Measurements from ENCODE around the gene CCDC71L. TPM values are rescaled to one million over a fixed set of nuclear protein-coding genes. Genes with fewer than 3 reads are reported as not detected.

CCDC71L gene
- polyA plus RNA-seq, 1 donor from 2014 or later = 38.3 TPM

GRCh38 chr7:106646256-106646655 lies 14.7 kb downstream of the CCDC71L start:
- Histone ChIP-seq H4K20me1 (ENCODE audit: insufficient read depth) (no peaks in the 10 kb centered on the region), H3K4me3 (ENCODE audit: low read length) (no peak overlapping the region)
- no peak for TF ChIP-seq POLR2AphosphoS5 (IDR thresholded peaks at IDR 0.05)
- no peak for TF ChIP-seq EZH2 (IDR thresholded peaks at IDR 0.05; ENCODE audit: borderline replicate concordance, insufficient read depth, low read length, poor library complexity, severe bottlenecking)
- TF ChIP-seq, protein P1, sequence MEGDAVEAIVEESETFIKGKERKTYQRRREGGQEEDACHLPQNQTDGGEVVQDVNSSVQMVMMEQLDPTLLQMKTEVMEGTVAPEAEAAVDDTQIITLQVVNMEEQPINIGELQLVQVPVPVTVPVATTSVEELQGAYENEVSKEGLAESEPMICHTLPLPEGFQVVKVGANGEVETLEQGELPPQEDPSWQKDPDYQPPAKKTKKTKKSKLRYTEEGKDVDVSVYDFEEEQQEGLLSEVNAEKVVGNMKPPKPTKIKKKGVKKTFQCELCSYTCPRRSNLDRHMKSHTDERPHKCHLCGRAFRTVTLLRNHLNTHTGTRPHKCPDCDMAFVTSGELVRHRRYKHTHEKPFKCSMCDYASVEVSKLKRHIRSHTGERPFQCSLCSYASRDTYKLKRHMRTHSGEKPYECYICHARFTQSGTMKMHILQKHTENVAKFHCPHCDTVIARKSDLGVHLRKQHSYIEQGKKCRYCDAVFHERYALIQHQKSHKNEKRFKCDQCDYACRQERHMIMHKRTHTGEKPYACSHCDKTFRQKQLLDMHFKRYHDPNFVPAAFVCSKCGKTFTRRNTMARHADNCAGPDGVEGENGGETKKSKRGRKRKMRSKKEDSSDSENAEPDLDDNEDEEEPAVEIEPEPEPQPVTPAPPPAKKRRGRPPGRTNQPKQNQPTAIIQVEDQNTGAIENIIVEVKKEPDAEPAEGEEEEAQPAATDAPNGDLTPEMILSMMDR (IDR thresholded peaks at IDR 0.05; ENCODE audit: poor library complexity, severe bottlenecking) = no peak
- TF ChIP-seq RAD21 (conservative IDR thresholded peaks at IDR 0.05) = no peak
- TF ChIP-seq, protein P2, sequence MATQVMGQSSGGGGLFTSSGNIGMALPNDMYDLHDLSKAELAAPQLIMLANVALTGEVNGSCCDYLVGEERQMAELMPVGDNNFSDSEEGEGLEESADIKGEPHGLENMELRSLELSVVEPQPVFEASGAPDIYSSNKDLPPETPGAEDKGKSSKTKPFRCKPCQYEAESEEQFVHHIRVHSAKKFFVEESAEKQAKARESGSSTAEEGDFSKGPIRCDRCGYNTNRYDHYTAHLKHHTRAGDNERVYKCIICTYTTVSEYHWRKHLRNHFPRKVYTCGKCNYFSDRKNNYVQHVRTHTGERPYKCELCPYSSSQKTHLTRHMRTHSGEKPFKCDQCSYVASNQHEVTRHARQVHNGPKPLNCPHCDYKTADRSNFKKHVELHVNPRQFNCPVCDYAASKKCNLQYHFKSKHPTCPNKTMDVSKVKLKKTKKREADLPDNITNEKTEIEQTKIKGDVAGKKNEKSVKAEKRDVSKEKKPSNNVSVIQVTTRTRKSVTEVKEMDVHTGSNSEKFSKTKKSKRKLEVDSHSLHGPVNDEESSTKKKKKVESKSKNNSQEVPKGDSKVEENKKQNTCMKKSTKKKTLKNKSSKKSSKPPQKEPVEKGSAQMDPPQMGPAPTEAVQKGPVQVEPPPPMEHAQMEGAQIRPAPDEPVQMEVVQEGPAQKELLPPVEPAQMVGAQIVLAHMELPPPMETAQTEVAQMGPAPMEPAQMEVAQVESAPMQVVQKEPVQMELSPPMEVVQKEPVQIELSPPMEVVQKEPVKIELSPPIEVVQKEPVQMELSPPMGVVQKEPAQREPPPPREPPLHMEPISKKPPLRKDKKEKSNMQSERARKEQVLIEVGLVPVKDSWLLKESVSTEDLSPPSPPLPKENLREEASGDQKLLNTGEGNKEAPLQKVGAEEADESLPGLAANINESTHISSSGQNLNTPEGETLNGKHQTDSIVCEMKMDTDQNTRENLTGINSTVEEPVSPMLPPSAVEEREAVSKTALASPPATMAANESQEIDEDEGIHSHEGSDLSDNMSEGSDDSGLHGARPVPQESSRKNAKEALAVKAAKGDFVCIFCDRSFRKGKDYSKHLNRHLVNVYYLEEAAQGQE (IDR thresholded peaks at IDR 0.05; ENCODE audit: borderline replicate concordance) = no peak
- TF ChIP-seq SMC3 (conservative IDR thresholded peaks at IDR 0.05; ENCODE audit: poor library complexity) = no peak
- no peak for TF ChIP-seq EP300 (conservative IDR thresholded peaks at IDR 0.05; ENCODE audit: poor library complexity, severe bottlenecking)
- TF ChIP-seq MXI1 (conservative IDR thresholded peaks at IDR 0.05; ENCODE audit: poor library complexity, severe bottlenecking) = no peak
- TF ChIP-seq TAF1 (IDR thresholded peaks at IDR 0.05; ENCODE audit: low read depth) = no peak

DNA sequence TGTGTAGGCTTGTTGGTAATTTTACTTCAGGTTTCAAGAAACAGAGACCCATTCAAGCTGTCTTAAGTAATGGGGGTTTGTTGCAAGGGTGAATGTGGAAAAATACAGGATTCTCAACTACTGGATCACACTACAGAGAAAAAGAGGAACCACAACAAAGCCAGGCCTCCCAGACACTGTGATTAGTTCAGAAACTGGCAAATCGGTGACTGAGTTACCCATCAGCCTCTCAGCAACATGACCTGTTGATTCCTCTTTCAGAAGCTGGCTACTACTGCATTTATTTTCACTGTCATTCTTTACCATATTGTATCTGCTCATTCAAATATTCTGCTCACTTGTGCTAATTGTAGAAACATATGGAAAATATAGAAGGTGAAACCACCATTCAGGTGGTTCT lies 16.0 kb downstream of the CCDC71L start:
- H4K20me1 ChIP-seq (ENCODE audit: insufficient read depth) = no peaks in the 10 kb centered on the region
- TF ChIP-seq RAD21 (conservative IDR thresholded peaks at IDR 0.05) = no peak
- no peaks in the 10 kb centered on the region for H3K9me2 ChIP-seq (ENCODE audit: insufficient read depth, low read length)
- no peak overlapping the region for H3K27ac ChIP-seq (ENCODE audit: low read length)
- no peaks in the 10 kb centered on the region for H3K36me3 ChIP-seq (ENCODE audit: insufficient read depth, low read length)
- no peaks in the 10 kb centered on the region for H3K9me3 ChIP-seq (ENCODE audit: low read length)
- no peak overlapping the region for H3K9ac ChIP-seq (ENCODE audit: low read length)
- H3K4me2 ChIP-seq (ENCODE audit: low read length) = no peak overlapping the region
- no peaks in the 10 kb centered on the region for H3F3A ChIP-seq (ENCODE audit: insufficient read depth, low read length, poor library complexity, severe bottlenecking)
- no peaks in the 10 kb centered on the region for H3K27me3 ChIP-seq (ENCODE audit: insufficient read depth, low read depth, low read length)
- no peak overlapping the region for H2AFZ ChIP-seq (ENCODE audit: low read depth, low read length)
- H3K4me3 ChIP-seq (ENCODE audit: low read length) = no peak overlapping the region
- H3K79me2 ChIP-seq (replicated peaks; ENCODE audit: insufficient read depth, low read length) = no peaks in the 10 kb centered on the region

More at GRCh38 chr7:106646256-106646655, 14.7 kb downstream of the CCDC71L start:
- H3K36me3 ChIP-seq (ENCODE audit: insufficient read depth, low read length) = no peaks in the 10 kb centered on the region
- H3K27ac ChIP-seq (ENCODE audit: low read length) = no peak overlapping the region
- H3K9me3 ChIP-seq (ENCODE audit: low read length) = no peaks in the 10 kb centered on the region
- H3K4me2 ChIP-seq (ENCODE audit: low read length) = no peak overlapping the region
- no peaks in the 10 kb centered on the region for H3K9me2 ChIP-seq (ENCODE audit: insufficient read depth, low read length)
- H3K79me2 ChIP-seq (replicated peaks; ENCODE audit: insufficient read depth, low read length) = no peaks in the 10 kb centered on the region
- H2AFZ ChIP-seq (ENCODE audit: low read depth, low read length) = no peak overlapping the region
- H3K27me3 ChIP-seq (ENCODE audit: insufficient read depth, low read depth, low read length) = no peaks in the 10 kb centered on the region
- H3F3A ChIP-seq (ENCODE audit: insufficient read depth, low read length, poor library complexity, severe bottlenecking) = no peaks in the 10 kb centered on the region
- no peak overlapping the region for H3K9ac ChIP-seq (ENCODE audit: low read length)
